Measurements from ENCODE around the gene GTF2H1.

DNA sequence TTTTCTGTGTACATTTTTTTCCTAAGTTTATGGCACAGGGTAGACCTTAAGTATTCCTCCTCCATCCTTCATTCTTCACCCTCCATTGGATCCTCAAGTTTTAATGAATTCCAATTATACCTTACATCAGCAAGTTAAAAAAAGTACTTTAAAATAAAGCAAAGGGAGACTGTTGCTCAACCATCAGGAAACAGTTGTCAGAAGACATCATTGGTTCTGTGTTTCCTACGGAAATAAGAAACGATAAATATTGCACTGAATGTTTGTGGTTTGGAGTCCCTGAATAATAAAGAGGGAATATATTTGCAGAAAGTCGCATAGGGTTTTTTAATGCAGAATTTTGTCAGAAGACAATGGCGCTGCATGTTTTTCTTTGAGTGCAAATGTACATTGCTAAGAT lies 43.9 kb downstream of the GTF2H1 start:
- no peak for TF ChIP-seq CTCF (IDR thresholded peaks at IDR 0.05)
- no peak for TF ChIP-seq ZFX (IDR thresholded peaks at IDR 0.05; ENCODE audit: borderline replicate concordance)

All from 22Rv1 (cell line).